Activated naive CD4-positive, alpha-beta T cell treated with anti-CD3 and anti-CD28 coated beads, Interleukin-2, amount 10 ng/mL, durations not matched to agents 7 days and 5 days (primary cell): ENCODE measurements around the gene AUTS2.
"Not testable (repeated sequence)": the region's sequence is repeated elsewhere in the genome, so short reads cannot be mapped to it uniquely, and the experiment has no call there.

Experiments
- CTCF ChIA-PET: fragments of 350-600 bp; sonication (Branson Sonifier 250); formaldehyde crosslinking; loops from one replicate; lab custom pipeline; 2021; ENCODE audit warnings: antibody characterized with exemption; lab: Charles Lee
- DNase-seq: peaks from one replicate; pipeline ENCODE4 v3.0.0-alpha.2; 2020
- H3K27ac Mint-ChIP-seq: one replicate; pipeline ENCODE4 v1.8.0; 2021; ENCODE audit warnings: mild to moderate bottlenecking, moderate library complexity, mixed read lengths
- H3K27me3 Mint-ChIP-seq: one replicate; pipeline ENCODE4 v1.8.0; 2021; ENCODE audit warnings: mild to moderate bottlenecking, mixed read lengths
- H3K36me3 Mint-ChIP-seq: one replicate; pipeline ENCODE4 v1.8.0; 2021; ENCODE audit warnings: mixed read lengths
- H3K4me1 Mint-ChIP-seq: one replicate; pipeline ENCODE4 v1.8.0; 2021; ENCODE audit warnings: mixed read lengths
- H3K4me3 Mint-ChIP-seq: one replicate; pipeline ENCODE4 v1.8.0; 2021; ENCODE audit warnings: mild to moderate bottlenecking, moderate library complexity, mixed read lengths
- H3K9me3 Mint-ChIP-seq: one replicate; pipeline ENCODE4 v1.8.0; 2021; ENCODE audit warnings: mixed read lengths

AUTS2 gene

DNA sequence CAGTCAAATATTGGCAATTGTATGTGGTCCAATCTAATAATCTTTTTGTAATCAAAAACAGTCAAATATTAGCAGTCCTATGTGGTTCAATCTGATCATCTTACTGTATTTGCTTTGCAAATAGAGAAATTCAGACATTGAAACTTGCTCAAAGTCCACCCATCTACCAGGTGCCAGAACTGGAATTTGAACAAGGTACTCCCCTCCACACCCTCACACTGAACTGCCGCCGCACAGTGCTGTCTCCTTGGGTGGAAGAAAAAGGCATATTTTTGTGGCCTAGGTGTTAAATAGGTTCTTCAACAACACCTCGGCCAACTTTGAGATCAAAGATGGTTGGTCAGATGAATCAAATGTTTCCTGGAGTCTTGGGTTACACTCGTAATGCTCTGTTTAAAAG lies 989.5 kb downstream of the AUTS2 start:
- Mint-ChIP-seq H3K4me3 (no peak overlapping the region), H3K9me3 (no peaks in the 10 kb centered on the region), H3K36me3 (no peaks in the 10 kb centered on the region), H3K27ac (no peak overlapping the region), H3K4me1 (no peaks in the 10 kb centered on the region), H3K27me3 (no peaks in the 10 kb centered on the region)
- CTCF ChIA-PET = no interaction called here
- DNase-seq = no peak

DNA sequence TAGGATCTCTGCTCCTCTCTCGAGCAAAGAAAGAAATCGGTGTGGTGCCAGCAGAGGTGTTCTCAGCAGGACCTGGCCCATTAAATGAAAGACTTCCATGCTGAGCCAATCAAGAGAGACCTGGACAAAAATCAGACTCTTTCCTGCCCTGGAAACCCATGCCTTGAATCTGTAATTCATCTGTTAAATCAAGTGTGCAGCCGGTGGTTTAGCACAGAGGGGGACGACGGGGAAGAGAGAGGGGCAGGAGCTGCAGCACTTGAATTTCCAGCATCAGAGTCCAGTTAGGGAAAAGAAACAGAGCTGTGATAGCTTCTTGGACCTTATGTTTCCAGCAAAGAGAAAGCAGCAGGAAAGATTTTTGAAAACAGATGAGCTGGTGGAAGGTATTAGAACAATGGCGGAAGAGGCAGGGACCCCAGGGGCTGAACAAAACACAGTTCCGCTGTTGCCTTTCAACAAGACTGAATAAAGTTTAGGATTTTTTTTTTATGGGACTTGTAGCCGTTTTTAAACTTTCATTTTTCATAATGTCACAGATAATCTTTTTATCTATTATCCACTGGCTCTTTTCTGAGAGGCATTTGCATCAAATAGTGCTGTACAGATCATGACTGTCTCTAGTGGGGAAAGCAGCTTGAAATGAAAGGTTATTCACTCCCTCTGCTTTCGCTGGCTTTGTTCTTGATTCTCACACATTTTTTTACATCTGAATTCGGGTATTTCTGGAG lies 990.1 kb downstream of the AUTS2 start:
- CTCF ChIA-PET = no interaction called here
- no peak for DNase-seq
- Mint-ChIP-seq H3K4me3 (no peak overlapping the region), H3K27ac (no peak overlapping the region), H3K27me3 (no peaks in the 10 kb centered on the region), H3K9me3 (no peaks in the 10 kb centered on the region), H3K4me1 (no peaks in the 10 kb centered on the region), H3K36me3 (no peaks in the 10 kb centered on the region)

GRCh38 chr7:70589010-70589409 lies 990.7 kb downstream of the AUTS2 start:
- no peaks in the 10 kb centered on the region for H3K36me3 Mint-ChIP-seq
- no peak overlapping the region for H3K4me3 Mint-ChIP-seq
- no peak overlapping the region for H3K27ac Mint-ChIP-seq
- CTCF ChIA-PET = no interaction called here
- H3K27me3 Mint-ChIP-seq = no peaks in the 10 kb centered on the region
- DNase-seq = no peak
- no peaks in the 10 kb centered on the region for H3K4me1 Mint-ChIP-seq
- H3K9me3 Mint-ChIP-seq = no peaks in the 10 kb centered on the region

DNA sequence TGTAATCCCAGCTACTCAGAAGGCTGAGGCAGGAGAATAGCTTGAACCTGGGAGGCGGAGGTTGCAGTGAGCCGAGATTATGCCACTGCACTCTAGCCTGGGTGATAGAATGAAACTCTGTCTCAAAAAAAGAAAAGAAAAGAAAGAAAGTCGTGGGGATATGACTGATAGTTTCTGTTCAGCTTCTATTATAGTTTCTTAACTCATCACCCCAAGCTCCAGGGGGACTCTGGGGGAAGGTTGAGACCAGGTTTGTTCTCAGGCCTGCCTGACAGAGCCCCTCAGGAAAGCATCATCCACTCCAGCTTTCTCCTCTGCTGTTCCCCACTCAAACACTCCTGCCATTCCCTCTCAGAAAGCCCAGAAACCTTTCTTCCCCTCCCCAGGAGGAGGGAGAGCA lies 991.3 kb downstream of the AUTS2 start:
- Mint-ChIP-seq H3K27ac (no peak overlapping the region), H3K4me3 (no peak overlapping the region), H3K27me3 (peaks cover 4% of the 10 kb centered on the region), H3K36me3 (no peaks in the 10 kb centered on the region), H3K4me1 (no peaks in the 10 kb centered on the region), H3K9me3 (no peaks in the 10 kb centered on the region)
- no peak for DNase-seq
- CTCF ChIA-PET = no interaction called here

GRCh38 chr7:70590126-70590854 lies 992.0 kb downstream of the AUTS2 start:
- no peak for DNase-seq
- H3K36me3 Mint-ChIP-seq = no peaks in the 10 kb centered on the region
- H3K27ac Mint-ChIP-seq = no peak overlapping the region
- H3K4me3 Mint-ChIP-seq = no peak overlapping the region
- no peaks in the 10 kb centered on the region for H3K9me3 Mint-ChIP-seq
- H3K4me1 Mint-ChIP-seq = no peaks in the 10 kb centered on the region
- CTCF ChIA-PET = no interaction called here
- H3K27me3 Mint-ChIP-seq = peaks cover 10% of the 10 kb centered on the region

DNA sequence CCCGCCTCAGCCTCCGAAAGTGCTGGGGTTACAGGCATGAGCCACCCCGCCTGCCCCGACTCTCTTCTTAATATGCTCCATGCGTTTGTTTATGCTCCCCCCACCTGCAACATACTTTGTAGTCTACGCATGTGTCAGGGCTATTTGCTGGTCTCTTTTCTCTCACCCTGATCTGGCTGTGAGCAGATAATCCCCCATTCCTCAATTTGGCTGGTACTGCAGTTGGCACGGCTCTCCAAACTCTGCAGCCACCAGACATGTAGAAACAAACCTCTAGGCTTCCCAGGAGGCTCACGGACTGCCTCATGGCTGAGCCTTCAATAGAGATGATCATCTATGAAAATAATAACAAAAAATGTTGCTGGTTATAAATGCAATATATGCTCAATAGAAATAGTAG lies 993.4 kb downstream of the AUTS2 start:
- Mint-ChIP-seq H3K36me3 (no peaks in the 10 kb centered on the region), H3K27ac (no peak overlapping the region), H3K9me3 (no peaks in the 10 kb centered on the region), H3K4me1 (no peaks in the 10 kb centered on the region), H3K27me3 (peaks cover 24% of the 10 kb centered on the region), H3K4me3 (no peak overlapping the region)
- CTCF ChIA-PET = no interaction called here
- no peak for DNase-seq

- Mint-ChIP-seq H3K27ac (no peak overlapping the region), H3K36me3 (no peaks in the 10 kb centered on the region), H3K4me1 (no peaks in the 10 kb centered on the region), H3K4me3 (no peak overlapping the region), H3K27me3 (peaks cover 26% of the 10 kb centered on the region), H3K9me3 (no peaks in the 10 kb centered on the region)
- CTCF ChIA-PET = no interaction called here
- DNase-seq = no peak
Measured at GRCh38 chr7:70592171-70592570, 993.9 kb downstream of the AUTS2 start.

- no peak overlapping the region for H3K4me3 Mint-ChIP-seq
- H3K9me3 Mint-ChIP-seq = no peaks in the 10 kb centered on the region
- no peak for DNase-seq
- peaks cover 42% of the 10 kb centered on the region for H3K27me3 Mint-ChIP-seq
- CTCF ChIA-PET = no interaction called here
- no peaks in the 10 kb centered on the region for H3K4me1 Mint-ChIP-seq
- H3K27ac Mint-ChIP-seq = no peak overlapping the region
- no peaks in the 10 kb centered on the region for H3K36me3 Mint-ChIP-seq
Measured at GRCh38 chr7:70594170-70594569, 995.9 kb downstream of the AUTS2 start.

- H3K4me1 Mint-ChIP-seq, H3K27ac Mint-ChIP-seq, H3K9me3 Mint-ChIP-seq, DNase-seq, H3K4me3 Mint-ChIP-seq, H3K36me3 Mint-ChIP-seq, CTCF ChIA-PET: not testable (repeated sequence)
- peaks cover 42% of the 10 kb centered on the region for H3K27me3 Mint-ChIP-seq
Measured at GRCh38 chr7:70594885-70595284, 996.6 kb downstream of the AUTS2 start.

GRCh38 chr7:70595370-70595754 lies 997.1 kb downstream of the AUTS2 start:
- H3K36me3 Mint-ChIP-seq = no peaks in the 10 kb centered on the region
- peaks cover 42% of the 10 kb centered on the region for H3K27me3 Mint-ChIP-seq
- no peaks in the 10 kb centered on the region for H3K9me3 Mint-ChIP-seq
- CTCF ChIA-PET = no interaction called here
- peak overlapping the region; percentile 2 for H3K4me3 Mint-ChIP-seq
- H3K27ac Mint-ChIP-seq = no peak overlapping the region
- DNase-seq = no peak
- no peaks in the 10 kb centered on the region for H3K4me1 Mint-ChIP-seq

GRCh38 chr7:70595755-70596597 lies 997.7 kb downstream of the AUTS2 start:
- DNase-seq = no peak
- CTCF ChIA-PET = no interaction called here
- Mint-ChIP-seq H3K27me3 (peaks cover 42% of the 10 kb centered on the region), H3K36me3 (no peaks in the 10 kb centered on the region), H3K27ac (no peak overlapping the region), H3K9me3 (peaks cover 5% of the 10 kb centered on the region), H3K4me3 (peak overlapping the region; percentile 2), H3K4me1 (no peaks in the 10 kb centered on the region)

DNA sequence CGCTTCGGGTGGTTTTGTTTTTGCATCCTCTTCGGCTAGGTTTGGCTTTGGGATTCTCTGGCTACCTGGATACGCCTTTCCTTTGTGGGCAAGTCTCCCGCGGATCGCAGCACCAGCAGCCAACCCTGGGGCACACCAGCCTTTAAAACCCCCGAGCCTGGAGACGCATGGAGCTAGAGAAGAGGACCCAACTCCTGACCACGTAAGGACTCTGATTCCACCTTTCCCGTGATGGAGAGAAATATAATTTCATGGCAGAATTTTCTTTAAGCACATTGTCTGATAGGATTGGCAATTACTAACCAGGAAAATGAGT lies 998.3 kb downstream of the AUTS2 start:
- H3K27me3 Mint-ChIP-seq = peaks cover 42% of the 10 kb centered on the region
- no peaks in the 10 kb centered on the region for H3K4me1 Mint-ChIP-seq
- no peak for DNase-seq
- no peak overlapping the region for H3K4me3 Mint-ChIP-seq
- no peaks in the 10 kb centered on the region for H3K36me3 Mint-ChIP-seq
- no peak overlapping the region for H3K27ac Mint-ChIP-seq
- peaks cover 6% of the 10 kb centered on the region for H3K9me3 Mint-ChIP-seq
- CTCF ChIA-PET = no interaction called here

DNA sequence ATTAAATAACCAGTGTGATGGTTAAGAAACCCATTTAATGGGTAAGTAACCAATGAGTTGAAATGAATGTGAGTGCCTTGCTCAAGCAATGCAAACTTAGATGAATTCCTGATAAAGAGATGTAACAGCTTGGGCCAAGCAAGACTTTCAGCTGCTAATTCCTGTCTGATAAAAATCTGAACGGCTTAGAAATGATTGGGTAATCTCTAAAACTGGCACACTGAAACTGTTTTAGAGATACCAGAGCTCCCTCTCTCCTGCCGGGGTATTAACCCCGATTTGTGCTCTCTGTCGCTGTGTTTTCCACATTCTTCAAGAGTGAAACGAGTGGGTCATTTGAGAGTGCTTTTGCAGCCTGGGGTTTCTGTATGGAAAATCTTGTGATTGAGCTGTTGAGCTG lies 998.8 kb downstream of the AUTS2 start:
- H3K4me1 Mint-ChIP-seq = no peaks in the 10 kb centered on the region
- H3K36me3 Mint-ChIP-seq = no peaks in the 10 kb centered on the region
- CTCF ChIA-PET = no interaction called here
- peaks cover 42% of the 10 kb centered on the region for H3K27me3 Mint-ChIP-seq
- no peak overlapping the region for H3K4me3 Mint-ChIP-seq
- H3K27ac Mint-ChIP-seq = no peak overlapping the region
- H3K9me3 Mint-ChIP-seq = peaks cover 6% of the 10 kb centered on the region
- no peak for DNase-seq

DNA sequence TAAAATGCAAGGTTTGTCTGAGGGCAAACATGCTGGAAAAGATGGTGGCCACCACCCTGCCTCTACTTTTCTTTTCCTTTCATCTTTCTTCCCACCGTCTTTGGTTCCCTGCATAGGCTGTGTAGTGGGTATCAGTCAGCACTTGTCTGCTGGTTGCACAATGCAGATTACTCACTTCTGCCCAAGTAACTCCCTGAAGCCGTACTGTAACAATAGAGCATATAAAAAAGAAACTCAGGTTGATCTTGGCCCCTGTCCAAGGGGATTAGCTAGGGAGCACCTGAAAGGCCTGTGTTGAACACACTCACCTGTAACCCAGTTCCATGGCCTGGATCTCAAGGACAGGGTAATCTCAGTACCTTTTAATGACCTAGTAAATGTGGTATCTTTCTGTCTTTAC lies 1000.7 kb downstream of the AUTS2 start:
- no peak overlapping the region for H3K27ac Mint-ChIP-seq
- no peak overlapping the region for H3K4me3 Mint-ChIP-seq
- peaks cover 42% of the 10 kb centered on the region for H3K27me3 Mint-ChIP-seq
- no peak for DNase-seq
- no peaks in the 10 kb centered on the region for H3K4me1 Mint-ChIP-seq
- CTCF ChIA-PET = no interaction called here
- no peaks in the 10 kb centered on the region for H3K36me3 Mint-ChIP-seq
- H3K9me3 Mint-ChIP-seq = peaks cover 6% of the 10 kb centered on the region
